Ovary (tissue), 9 donors: Measurements from ENCODE around the gene SVOPL. TPM values are rescaled to one million over a fixed set of nuclear protein-coding genes. Genes with fewer than 3 reads are reported as not detected.

Source experiments
- DNase-seq, 5 donors: peaks; one replicate each; pipeline ENCODE4 v3.0.0-alpha.2; 2019 to 2020
- H3K27ac ChIP-seq, 2 donors: fragments of 200-600 bp; one replicate each; pipeline versions ENCODE4 v1.5.1 to v1.8.0; 2019 to 2022
- H3K27me3 ChIP-seq: fragments of 200-600 bp; one replicate; pipeline ENCODE4 v1.8.0; 2022
- H3K36me3 ChIP-seq: fragments of 200-600 bp; sonication (generic); one replicate; pipeline ENCODE4 v1.5.1; 2019
- H3K4me1 ChIP-seq: one replicate; pipeline ENCODE4 v1.8.1; 2013; ENCODE audit warnings: mild to moderate bottlenecking, moderate library complexity; ENCODE audit not compliant: insufficient read depth
- H3K4me3 ChIP-seq: fragments of 200-600 bp; sonication (generic); one replicate; pipeline ENCODE4 v1.5.1; 2017
- H3K9me3 ChIP-seq, 2 donors: fragments of 200-600 bp in 1 of 2; sonication (generic) in 1 of 2; one replicate each; pipeline versions ENCODE4 v1.5.1 to v1.8.1; 2013 to 2019; ENCODE audit warnings: mild to moderate bottlenecking in 1 of 2, moderate library complexity in 1 of 2
- CTCF ChIP-seq, 3 donors: fragments of 450-650 bp in 2 of 3; fragments of 200-600 bp in 1 of 3; IDR thresholded peaks; one replicate each; pipeline versions ENCODE4 v1.5.1 to v1.8.0; 2016 to 2022; ENCODE audit warnings: antibody characterized with exemption in 3 of 3, mild to moderate bottlenecking in 1 of 3
- EP300 ChIP-seq: sonication (generic); formaldehyde crosslinking; IDR thresholded peaks from one replicate; pipeline ENCODE4 v1.6.1; 2017; ENCODE audit warnings: antibody characterized with exemption
- POLR2A ChIP-seq: fragments of 450-650 bp; IDR thresholded peaks from one replicate; pipeline ENCODE4 v1.6.1; 2017; ENCODE audit warnings: antibody characterized with exemption, mild to moderate bottlenecking, moderate library complexity
- WGBS, 3 donors: extraction: QIAGEN DNeasy Blood & Tissue Kit in 1 of 3; methylation state at CpG; one replicate each; pipeline versions ENCODE4 v1.1.5 to v1.1.7; 2013 to 2017; 5-methylcytosine and 5-hydroxymethylcytosine counted together
- intact Hi-C, 4 donors: fragments of 100-400 bp; cut with DNase I; formaldehyde crosslinking; loops; one replicate each; pipeline versions ENCODE4 v1.11.0 to v1.15.1; 2022 to 2023
- polyA plus RNA-seq, 2 donors: library from polyadenylated mRNA; stranded (reverse); fragments of 200-250 nt in 1 of 2; fragments of 350-450 nt in 1 of 2; fragmentation: Illumina TruSeq in 1 of 2; extraction: RNeasy Lipid Tissue Mini Kit (QIAGEN cat#74804) in 1 of 2; gene quantifications; one replicate each; pipeline ENCODE4 v1.2.3, GENCODE V29; 2013 to 2014
- total RNA-seq, 7 donors: library from RNA; depleted of rRNA in 2 of 7; stranded (reverse); fragments of >200 nt in 2 of 7; fragmentation: NEBNext Ultra II Directional in 3 of 7; extraction: Animal tissue kit (Norgen Biotek cat#: 25700) in 3 of 7; gene quantifications; one replicate each; pipeline versions ENCODE4 v1.1.0 to v1.2.4, GENCODE V29; 2016 to 2023
- donor health status: DM: no; HTN: no; CAD: no; lungs with moderate emphysema.
- donor health status: DM: no; HTN: no; CAD: no.
- donor health status: Bipolar disorder and iron deficiency.
- donor health status: DM: yes; HTN: yes; CAD: no.
- donor health status: DM: no; HTN: no; CAD: no.
- donor health status: DM: yes; HTN: yes; CAD: no.

SVOPL gene
- total and polyA plus RNA-seq, 9 donors = 0.08 to 1.3 (median 0.85) TPM; not detected in 1

- no peak for DNase-seq
- H3K27me3 ChIP-seq = no peaks in the 10 kb centered on the region
- H3K36me3 ChIP-seq = no peaks in the 10 kb centered on the region
- TF ChIP-seq EP300 (no peak), POLR2A (no peak), CTCF (IDR thresholded peaks at IDR 0.05) (no peak)
- H3K27ac ChIP-seq = no peak overlapping the region
- H3K9me3 ChIP-seq = no peaks in the 10 kb centered on the region
- H3K4me1 ChIP-seq = no peaks in the 10 kb centered on the region
- intact Hi-C loops = no loop called here
- no peak overlapping the region for H3K4me3 ChIP-seq
- 75 to 86% (median 82%) methylated on average over 5 of the region's 5 CpGs for WGBS, 3 donors
These were observed 21.4 kb downstream of the SVOPL start for GRCh38 chr7:138679793-138680192.

DNA sequence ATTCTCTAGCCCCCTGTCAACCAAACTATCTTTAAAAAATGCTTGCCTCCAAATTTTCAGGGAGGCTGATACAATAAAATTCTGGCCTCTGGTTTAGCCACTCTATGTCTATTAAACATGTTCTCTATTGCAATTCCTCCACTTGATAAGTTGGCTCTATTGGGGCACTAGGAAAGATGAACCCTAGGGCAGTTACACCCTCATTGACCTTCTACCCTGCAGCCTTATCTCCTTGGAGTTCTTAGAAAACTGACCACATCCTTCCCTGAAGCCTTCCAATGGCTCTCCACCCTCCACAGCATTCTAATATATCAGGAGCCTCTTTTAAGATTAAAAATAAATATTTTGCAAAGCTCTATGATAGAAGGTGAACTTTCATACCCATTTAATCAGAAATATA is 30.6 kb downstream of the SVOPL start:
- no peak for TF ChIP-seq CTCF (IDR thresholded peaks at IDR 0.05)
- no peak for TF ChIP-seq POLR2A
- no peak for TF ChIP-seq EP300
- Histone ChIP-seq H3K36me3 (no peaks in the 10 kb centered on the region), H3K4me1 (peaks cover 3% of the 10 kb centered on the region), H3K27ac (no peak overlapping the region), H3K4me3 (no peak overlapping the region), H3K9me3 (no peaks in the 10 kb centered on the region), H3K27me3 (no peaks in the 10 kb centered on the region)
- DNase-seq = no peak
- intact Hi-C loops = no loop called here

GRCh38 chr7:138669364-138669763 is 31.8 kb downstream of the SVOPL start:
- DNase-seq = no peak
- 65 to 90% (median 89%) methylated on average over 4 of the region's 4 CpGs for WGBS, 3 donors
- intact Hi-C loops = no loop called here
- Histone ChIP-seq H3K4me3 (no peak overlapping the region), H3K9me3 (no peaks in the 10 kb centered on the region), H3K36me3 (no peaks in the 10 kb centered on the region), H3K27me3 (no peaks in the 10 kb centered on the region), H3K4me1 (peaks cover 7% of the 10 kb centered on the region), H3K27ac (no peak overlapping the region)
- TF ChIP-seq POLR2A = no peak
- no peak for TF ChIP-seq CTCF (IDR thresholded peaks at IDR 0.05)
- TF ChIP-seq EP300 = no peak

DNA sequence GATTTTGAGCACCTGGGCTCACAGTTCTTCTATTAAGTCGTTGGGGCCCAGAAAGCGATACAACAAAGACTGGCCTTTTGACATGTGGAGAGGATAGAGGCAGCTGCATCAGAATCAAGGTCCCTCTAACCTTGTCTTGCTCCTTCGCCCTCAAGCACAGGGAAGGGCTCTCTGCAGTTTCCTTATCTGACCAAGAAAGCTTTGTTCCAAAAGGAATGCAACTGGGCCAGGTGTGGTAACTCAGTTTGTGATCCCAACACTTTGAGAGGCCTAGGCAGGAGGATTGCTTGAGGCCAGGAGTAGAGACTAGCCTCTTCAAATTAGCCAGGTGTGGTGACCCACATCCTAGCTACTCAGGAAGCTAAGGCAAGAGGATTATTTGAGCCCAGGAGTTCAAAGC is 32.2 kb downstream of the SVOPL start:
- Histone ChIP-seq H3K27me3 (no peaks in the 10 kb centered on the region), H3K36me3 (no peaks in the 10 kb centered on the region), H3K9me3 (no peaks in the 10 kb centered on the region), H3K27ac (no peak overlapping the region), H3K4me1 (peaks cover 7% of the 10 kb centered on the region), H3K4me3 (no peak overlapping the region)
- TF ChIP-seq POLR2A = no peak
- no peak for TF ChIP-seq CTCF (IDR thresholded peaks at IDR 0.05)
- TF ChIP-seq EP300 = no peak
- intact Hi-C loops = no loop called here
- DNase-seq = no peak
- 82 to 92% (median 85%) methylated on average over 3 of the region's 3 CpGs for WGBS, 3 donors

GRCh38 chr7:138668229-138668596 is 32.9 kb downstream of the SVOPL start:
- no peak overlapping the region for H3K27ac ChIP-seq
- WGBS, 3 donors = 96 to 98% (median 98%) methylated on average over 2 of the region's 2 CpGs
- H3K4me1 ChIP-seq = peaks cover 7% of the 10 kb centered on the region
- intact Hi-C loops = no loop called here
- no peak overlapping the region for H3K4me3 ChIP-seq
- TF ChIP-seq CTCF (IDR thresholded peaks at IDR 0.05) (no peak), EP300 (no peak), POLR2A (no peak)
- H3K36me3 ChIP-seq = no peaks in the 10 kb centered on the region
- no peaks in the 10 kb centered on the region for H3K9me3 ChIP-seq
- no peaks in the 10 kb centered on the region for H3K27me3 ChIP-seq
- no peak for DNase-seq
